NCI-H69 (cell line): ENCODE data around the gene VRTN.
"Not testable (repeated sequence)": the region's sequence is repeated elsewhere in the genome, so short reads cannot be mapped to it uniquely, and the experiment has no call there.

ENCODE experiments used
- DNase-seq: peaks from one replicate; lab custom pipeline; 2025; lab: John Stamatoyannopoulos, UW

VRTN gene

GRCh38 chr14:74348241-74348734, at the start of gene VRTN:
TSS of gene VRTN (plus strand) at chr14:74348471. CDS start at chr14:74356784, 8,313 bp downstream.
- DNase-seq = no peak

- no peak for DNase-seq
Measured at GRCh38 chr14:74299061-74299545, 49.2 kb upstream of the VRTN start.

- DNase-seq = no peak
Measured at GRCh38 chr14:74301594-74302151, 46.6 kb upstream of the VRTN start.

- peak; percentile 70 for DNase-seq
Measured at GRCh38 chr14:74302152-74302628, 46.1 kb upstream of the VRTN start.

- DNase-seq = peak; percentile 98
Measured at GRCh38 chr14:74302634-74303569, 45.4 kb upstream of the VRTN start, which contains the start of gene ABCD4. TSS of gene ABCD4 (minus strand) at chr14:74302934. CDS start at chr14:74302912, 22 bp downstream.

GRCh38 chr14:74308695-74309094, 39.6 kb upstream of the VRTN start:
- DNase-seq = no peak

- DNase-seq = no peak
Measured at GRCh38 chr14:74309125-74310022, 38.9 kb upstream of the VRTN start.

GRCh38 chr14:74312161-74312560, 36.1 kb upstream of the VRTN start:
- no peak for DNase-seq

- DNase-seq = no peak
Measured at GRCh38 chr14:74313601-74314000, 34.7 kb upstream of the VRTN start.

GRCh38 chr14:74314576-74314975, 33.7 kb upstream of the VRTN start:
- no peak for DNase-seq

GRCh38 chr14:74324931-74325361, 23.3 kb upstream of the VRTN start:
- peak; percentile 39 for DNase-seq

- no peak for DNase-seq
Measured at GRCh38 chr14:74325446-74325845, 22.8 kb upstream of the VRTN start.

- DNase-seq = peak; percentile 89
Measured at GRCh38 chr14:74326369-74327152, 21.7 kb upstream of the VRTN start.

- DNase-seq = not testable (repeated sequence)
Measured at GRCh38 chr14:74329950-74330552, 18.2 kb upstream of the VRTN start.

- no peak for DNase-seq
Measured at GRCh38 chr14:74333909-74334308, 14.4 kb upstream of the VRTN start.

- no peak for DNase-seq
Measured at GRCh38 chr14:74346341-74346740, 1.9 kb upstream of the VRTN start.

- DNase-seq = no peak
Measured at GRCh38 chr14:74347097-74347794, 1.0 kb upstream of the VRTN start.

- DNase-seq = no peak
Measured at GRCh38 chr14:74347795-74348100, 523 bp upstream of the VRTN start.

- no peak for DNase-seq
Measured at GRCh38 chr14:74348735-74349463, 628 bp downstream of the VRTN start.
